ENCODE measurements around the gene THSD7A.

- TF ChIP-seq CTCF (IDR thresholded peaks at IDR 0.05) (peak in 1 of 3 donors; percentile 17), POLR2A (IDR thresholded peaks at IDR 0.05) (no peak)
These were observed at the start of gene THSD7A for GRCh38 chr7:11831736-11832495.

All from breast epithelium (tissue), 3 donors.